Measurements from ENCODE around the gene RNF222.

GRCh38 chr17:8350339-8350738 is 47.3 kb downstream of the RNF222 start:
- no peak for TF ChIP-seq EZH2 (IDR thresholded peaks at IDR 0.05; ENCODE audit: low read length)
- no peak for TF ChIP-seq CTCF (optimal IDR thresholded peaks at IDR 0.05 in 1 of 3, IDR thresholded peaks at IDR 0.05 in 1 of 3, conservative IDR thresholded peaks at IDR 0.05 in 1 of 3; ENCODE audit: extremely low read depth in 1 of 3, insufficient read depth in 2 of 3, low read length in 3 of 3)
